ENCODE measurements around the gene CACNA1E.

CACNA1E gene

DNA sequence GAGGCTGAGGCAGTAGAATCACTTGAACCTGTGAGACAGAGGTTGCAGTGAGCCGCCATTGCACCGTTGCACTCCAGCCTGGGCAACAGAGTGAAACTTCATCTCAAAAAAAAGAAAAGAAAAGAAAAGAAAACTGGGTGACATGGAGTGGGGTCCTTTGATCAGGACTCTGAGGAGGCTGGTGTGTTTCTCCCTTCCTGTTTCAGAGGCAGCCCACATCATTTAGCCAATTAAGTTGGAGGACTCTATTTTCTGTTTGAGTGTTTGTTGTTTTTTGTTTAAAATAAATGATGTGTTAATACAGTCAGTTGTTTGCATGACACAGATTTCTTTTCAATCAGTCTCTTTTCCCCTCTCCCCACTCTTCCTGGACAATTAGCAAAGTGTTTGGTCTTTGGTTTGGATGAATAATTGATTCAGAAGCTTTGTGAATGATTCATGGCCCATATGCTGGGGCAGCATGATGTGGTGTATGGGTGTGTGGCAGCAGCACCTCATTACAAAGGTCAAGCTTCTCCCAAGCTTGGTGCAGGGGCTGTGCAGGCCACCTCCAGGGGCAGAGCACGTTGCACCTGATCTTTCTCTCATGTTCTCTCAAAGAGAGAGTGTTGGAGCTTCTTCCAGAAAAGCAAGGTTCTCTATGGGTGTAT, 48.8 kb downstream of the CACNA1E start:
- TF ChIP-seq POLR2AphosphoS5 (IDR thresholded peaks at IDR 0.05; ENCODE audit: low read depth, low read length) = no peak
- no peak for TF ChIP-seq FOXP2 (optimal IDR thresholded peaks at IDR 0.05; ENCODE audit: borderline replicate concordance, extremely low read depth, extremely low read length, insufficient read depth)
- TF ChIP-seq REST (IDR thresholded peaks at IDR 0.05; ENCODE audit: insufficient read depth in 1 of 2, low read depth in 2 of 2, low read length in 2 of 2) = no peak
- TF ChIP-seq TAF1 (IDR thresholded peaks at IDR 0.05; ENCODE audit: borderline replicate concordance, insufficient read depth, low read length) = no peak
- TF ChIP-seq SIN3A (IDR thresholded peaks at IDR 0.05; ENCODE audit: borderline replicate concordance, insufficient read depth, low read length) = no peak

- TF ChIP-seq POLR2AphosphoS5 (IDR thresholded peaks at IDR 0.05; ENCODE audit: low read depth, low read length) (no peak), FOXP2 (optimal IDR thresholded peaks at IDR 0.05; ENCODE audit: borderline replicate concordance, extremely low read depth, extremely low read length, insufficient read depth) (no peak), SIN3A (IDR thresholded peaks at IDR 0.05; ENCODE audit: borderline replicate concordance, insufficient read depth, low read length) (no peak), TAF1 (IDR thresholded peaks at IDR 0.05; ENCODE audit: borderline replicate concordance, insufficient read depth, low read length) (no peak), REST (IDR thresholded peaks at IDR 0.05; ENCODE audit: insufficient read depth in 1 of 2, low read depth in 2 of 2, low read length in 2 of 2) (no peak)
Observed at GRCh38 chr1:181538836-181539235, 55.5 kb downstream of the CACNA1E start.

GRCh38 chr1:181541458-181541857, 58.1 kb downstream of the CACNA1E start:
- no peak for TF ChIP-seq SIN3A (IDR thresholded peaks at IDR 0.05; ENCODE audit: borderline replicate concordance, insufficient read depth, low read length)
- TF ChIP-seq FOXP2 (optimal IDR thresholded peaks at IDR 0.05; ENCODE audit: borderline replicate concordance, extremely low read depth, extremely low read length, insufficient read depth) = no peak
- TF ChIP-seq REST (IDR thresholded peaks at IDR 0.05; ENCODE audit: insufficient read depth in 1 of 2, low read depth in 2 of 2, low read length in 2 of 2) = no peak

DNA sequence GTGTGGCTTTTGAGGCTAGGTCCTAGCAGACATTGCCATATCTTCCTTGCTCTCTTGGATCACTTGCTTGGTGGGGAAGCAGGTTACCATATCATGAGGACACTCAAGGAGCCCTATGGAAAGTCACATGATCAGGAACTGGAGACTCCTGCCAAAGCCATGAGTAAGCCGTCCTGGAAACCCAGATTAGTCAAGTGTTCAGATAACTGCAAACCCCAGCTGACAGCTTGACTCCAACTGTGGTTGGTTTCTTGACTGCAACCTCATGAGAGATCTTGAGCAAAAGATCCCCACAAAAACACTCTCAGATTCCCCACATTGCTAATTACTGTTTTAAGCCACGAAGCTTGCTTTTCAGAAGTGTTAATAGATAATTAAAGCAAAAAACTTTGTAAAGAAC, 58.6 kb downstream of the CACNA1E start:
- no peak for TF ChIP-seq SIN3A (IDR thresholded peaks at IDR 0.05; ENCODE audit: borderline replicate concordance, insufficient read depth, low read length)
- no peak for TF ChIP-seq REST (IDR thresholded peaks at IDR 0.05; ENCODE audit: insufficient read depth in 1 of 2, low read depth in 2 of 2, low read length in 2 of 2)
- no peak for TF ChIP-seq POLR2AphosphoS5 (IDR thresholded peaks at IDR 0.05; ENCODE audit: low read depth, low read length)
- no peak for TF ChIP-seq TAF1 (IDR thresholded peaks at IDR 0.05; ENCODE audit: borderline replicate concordance, insufficient read depth, low read length)
- no peak for TF ChIP-seq FOXP2 (optimal IDR thresholded peaks at IDR 0.05; ENCODE audit: borderline replicate concordance, extremely low read depth, extremely low read length, insufficient read depth)

DNA sequence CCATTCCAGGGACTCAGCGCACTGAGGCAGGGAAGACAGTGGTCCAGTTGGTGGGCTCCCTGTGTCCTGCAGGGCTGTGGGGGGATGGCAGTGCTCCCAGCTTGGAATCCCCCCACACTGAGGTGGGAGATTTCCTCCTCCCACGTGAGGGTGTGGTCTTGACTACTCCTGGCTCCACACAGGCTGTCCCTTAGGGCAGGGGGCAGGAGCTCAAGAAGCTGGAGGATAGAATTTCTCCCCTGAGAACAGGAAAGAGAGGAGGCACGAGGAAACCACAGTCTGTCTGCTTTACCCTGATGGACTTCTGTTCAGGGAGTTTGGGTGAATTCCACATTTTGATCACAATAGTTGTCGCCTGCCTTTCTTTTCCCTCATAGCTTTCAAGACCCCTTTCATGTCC, 62.1 kb downstream of the CACNA1E start:
- TF ChIP-seq POLR2AphosphoS5 (IDR thresholded peaks at IDR 0.05; ENCODE audit: low read depth, low read length) (no peak), REST (IDR thresholded peaks at IDR 0.05; ENCODE audit: insufficient read depth in 1 of 2, low read depth in 2 of 2, low read length in 2 of 2) (no peak), SIN3A (IDR thresholded peaks at IDR 0.05; ENCODE audit: borderline replicate concordance, insufficient read depth, low read length) (no peak), FOXP2 (optimal IDR thresholded peaks at IDR 0.05; ENCODE audit: borderline replicate concordance, extremely low read depth, extremely low read length, insufficient read depth) (no peak), TAF1 (IDR thresholded peaks at IDR 0.05; ENCODE audit: borderline replicate concordance, insufficient read depth, low read length) (no peak)

Measured in PFSK-1 (cell line).